ENCODE data around the gene LRRC8A.
"Not testable (repeated sequence)": the region's sequence is repeated elsewhere in the genome, so short reads cannot be mapped to it uniquely, and the experiment has no call there.

LRRC8A gene

DNA sequence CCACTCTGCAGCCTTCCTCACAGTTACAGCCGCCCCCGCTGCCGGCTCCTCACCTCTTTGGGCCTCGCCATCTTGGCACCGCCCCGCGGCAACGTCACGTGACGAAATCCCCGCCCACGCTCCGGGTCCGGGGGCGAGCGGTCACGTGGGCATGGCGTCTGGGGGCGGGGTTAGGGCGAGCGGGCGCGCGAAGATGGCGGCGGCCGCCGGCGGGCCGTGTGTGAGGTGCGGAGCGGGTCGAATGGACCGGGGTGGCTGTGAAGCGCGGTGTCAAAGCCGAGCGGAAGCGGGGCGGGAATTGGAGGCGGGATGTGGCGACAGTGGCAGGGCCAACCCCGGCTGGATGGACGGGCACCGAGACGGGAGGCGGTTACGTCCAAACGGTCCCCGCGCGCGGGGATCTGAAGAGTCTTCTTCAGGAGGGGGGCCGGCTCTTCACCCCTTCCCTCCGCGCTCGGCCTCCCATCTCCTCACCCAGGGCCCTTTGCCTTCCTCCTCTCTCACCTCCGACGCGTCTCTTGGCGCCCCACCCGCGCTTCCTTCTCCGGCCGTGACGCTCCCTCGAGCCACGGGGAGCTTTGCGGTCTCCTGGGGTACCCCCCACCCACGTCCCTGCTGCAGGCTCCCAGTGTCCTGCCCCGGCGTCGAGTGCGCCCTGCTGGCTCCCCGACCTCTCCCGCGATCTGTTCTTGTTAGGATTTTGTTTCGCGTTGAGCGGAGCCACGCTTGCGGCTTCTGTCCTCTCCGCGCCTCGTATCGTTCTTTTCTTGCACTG lies 65.8 kb downstream of the LRRC8A start, which contains the start of the genes DOLK and NUP188:
Gene DOLK, minus strand, starts transcription at position 77 of the 775 bp plus-strand sequence. CDS start 300 bp downstream, outside the sequence.
Gene NUP188, plus strand, starts transcription at position 173 of the 775 bp plus-strand sequence. Its CDS starts 21 bp downstream, at position 194.
- in situ Hi-C loops (cut with MboI; ENCODE audit: low sequenced_read_pairs) = no loop called here

DNA sequence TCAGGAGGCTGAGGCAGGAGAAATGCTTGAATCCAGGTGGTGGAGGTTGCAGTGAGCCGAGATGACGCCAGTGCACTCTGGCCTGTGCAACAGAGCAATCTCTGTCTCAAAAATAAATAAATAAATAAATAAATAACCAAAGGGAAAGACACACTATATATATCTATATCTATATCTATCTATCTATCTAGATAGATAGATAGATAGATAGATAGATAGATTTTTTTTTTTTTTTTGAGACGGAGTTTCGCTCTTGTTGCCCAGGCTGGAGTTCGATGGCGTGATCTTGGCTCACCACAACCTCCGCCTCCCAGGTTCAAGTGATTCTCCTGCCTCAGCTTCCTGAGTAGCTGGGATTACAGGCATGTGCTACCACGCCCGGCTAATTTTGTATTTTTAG lies 79.5 kb downstream of the LRRC8A start:
- in situ Hi-C loops (cut with MboI; ENCODE audit: low sequenced_read_pairs) = not testable (repeated sequence)
